22Rv1 (cell line): ENCODE results near the gene RAB31.

Source experiments
- CTCF ChIP-seq: fragments of 450-650 bp; IDR thresholded peaks from 2 replicates; pipeline ENCODE4 v1.5.1; 2017; ENCODE audit warnings: mild to moderate bottlenecking
- ZFX ChIP-seq: fragments of 450-650 bp; IDR thresholded peaks from 2 replicates; pipeline ENCODE4 v1.6.1; 2017; ENCODE audit warnings: antibody characterized with exemption, borderline replicate concordance

GRCh38 chr18:9820719-9821118 lies 112.6 kb downstream of the RAB31 start:
- TF ChIP-seq CTCF (no peak), ZFX (no peak)
